GM18505 (cell line): ENCODE results near the gene FAM13B.
"Not testable (repeated sequence)": the region's sequence is repeated elsewhere in the genome, so short reads cannot be mapped to it uniquely, and the experiment has no call there.

Source experiments
- ATAC-seq: cut with Tn5 transposase; IDR thresholded peaks from one replicate; pipeline ENCODE4 v1.9.1; 2021; ENCODE audit not compliant: unreplicated experiment
- POLR2A ChIP-seq: IDR thresholded peaks from 4 replicates; pipeline ENCODE4 v1.6.1; 2011; ENCODE audit warnings: borderline replicate concordance; ENCODE audit not compliant: insufficient read depth, insufficient read length; ENCODE audit errors: extremely low read depth

Gene FAM13B

GRCh38 chr5:138025285-138025684 is 7.6 kb downstream of the FAM13B start:
- ATAC-seq = no peak
- no peak for TF ChIP-seq POLR2A

- no peak for ATAC-seq
- no peak for TF ChIP-seq POLR2A
Observed at GRCh38 chr5:138024117-138024516, 8.8 kb downstream of the FAM13B start.

GRCh38 chr5:138022912-138023311 is 10.0 kb downstream of the FAM13B start:
- TF ChIP-seq POLR2A = no peak
- no peak for ATAC-seq

- TF ChIP-seq POLR2A = no peak
- ATAC-seq = no peak
Observed at GRCh38 chr5:138021771-138022170, 11.1 kb downstream of the FAM13B start.

- no peak for TF ChIP-seq POLR2A
- ATAC-seq = no peak
Observed at GRCh38 chr5:138018849-138019248, 14.0 kb downstream of the FAM13B start.

- no peak for ATAC-seq
- TF ChIP-seq POLR2A = no peak
Observed at GRCh38 chr5:138015916-138016315, 17.0 kb downstream of the FAM13B start.

- TF ChIP-seq POLR2A = no peak
- ATAC-seq = no peak
Observed at GRCh38 chr5:138011991-138012390, 20.9 kb downstream of the FAM13B start.

GRCh38 chr5:138000102-138000723 is 32.7 kb downstream of the FAM13B start:
- ATAC-seq = no peak
- no peak for TF ChIP-seq POLR2A

GRCh38 chr5:137997726-137998213 is 35.1 kb downstream of the FAM13B start:
- no peak for TF ChIP-seq POLR2A
- ATAC-seq = no peak

GRCh38 chr5:137995749-137996128 is 37.1 kb downstream of the FAM13B start:
- TF ChIP-seq POLR2A = no peak
- no peak for ATAC-seq

GRCh38 chr5:137995077-137995748 is 37.7 kb downstream of the FAM13B start:
- TF ChIP-seq POLR2A = no peak
- ATAC-seq = no peak

GRCh38 chr5:137994556-137994955 is 38.3 kb downstream of the FAM13B start:
- no peak for TF ChIP-seq POLR2A
- no peak for ATAC-seq

GRCh38 chr5:137989419-137989818 is 43.5 kb downstream of the FAM13B start:
- no peak for TF ChIP-seq POLR2A
- ATAC-seq = no peak

- no peak for ATAC-seq
- TF ChIP-seq POLR2A = no peak
Observed at GRCh38 chr5:137975208-137975607, 57.7 kb downstream of the FAM13B start.

- ATAC-seq = not testable (repeated sequence)
Observed at GRCh38 chr5:137970384-137970783, 62.5 kb downstream of the FAM13B start.

GRCh38 chr5:137960819-137961218 is 72.1 kb downstream of the FAM13B start:
- no peak for TF ChIP-seq POLR2A
- no peak for ATAC-seq
